Measurements from ENCODE around the gene GJD2.

- TF ChIP-seq CTCF (IDR thresholded peaks at IDR 0.05), result no peak
- TF ChIP-seq EZH2 (IDR thresholded peaks at IDR 0.05), result no peak
- no peak for TF ChIP-seq EZH2phosphoT487 (IDR thresholded peaks at IDR 0.05)
These were observed 32.9 kb downstream of the GJD2 start for GRCh38 chr15:34721802-34722438.

Measured in neural progenitor cell (in vitro differentiated cells).